AG09319 (cell line): ENCODE results near the gene AVPR2.

ENCODE experiments used
- DNase-seq: peaks from one replicate; pipeline ENCODE4 v3.0.0-alpha.2; 2010; ENCODE audit warnings: low read depth; ENCODE audit errors: extremely low read depth
- TF ChIP-seq, protein P1 (sequence below): IDR thresholded peaks from 2 replicates; pipeline ENCODE4 v1.5.1; 2011; ENCODE audit warnings: low read depth, mild to moderate bottlenecking, inconsistent platforms, low read length, moderate library complexity

AVPR2 gene

DNA sequence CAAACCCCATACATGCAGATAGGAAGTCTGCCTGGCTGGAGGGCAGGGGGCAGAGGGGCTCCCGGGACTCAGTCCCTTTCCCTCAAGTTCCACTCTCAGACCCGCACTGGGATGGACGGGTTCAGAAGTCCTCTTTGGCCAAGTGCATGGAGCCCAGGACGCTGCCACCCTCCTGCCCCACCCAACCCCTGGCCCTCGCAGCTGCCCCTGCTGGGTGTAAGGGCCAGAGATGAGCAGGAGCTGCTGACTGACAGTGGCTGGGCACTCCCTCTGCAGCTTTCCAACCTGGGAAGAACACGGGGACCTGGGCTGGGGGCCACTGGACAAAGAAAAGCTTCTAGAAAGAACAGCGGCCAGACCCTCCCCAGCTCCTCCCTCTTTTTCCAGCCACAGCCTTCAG, 21.9 kb upstream of the AVPR2 start:
- no peak for DNase-seq
- TF ChIP-seq, protein P1, sequence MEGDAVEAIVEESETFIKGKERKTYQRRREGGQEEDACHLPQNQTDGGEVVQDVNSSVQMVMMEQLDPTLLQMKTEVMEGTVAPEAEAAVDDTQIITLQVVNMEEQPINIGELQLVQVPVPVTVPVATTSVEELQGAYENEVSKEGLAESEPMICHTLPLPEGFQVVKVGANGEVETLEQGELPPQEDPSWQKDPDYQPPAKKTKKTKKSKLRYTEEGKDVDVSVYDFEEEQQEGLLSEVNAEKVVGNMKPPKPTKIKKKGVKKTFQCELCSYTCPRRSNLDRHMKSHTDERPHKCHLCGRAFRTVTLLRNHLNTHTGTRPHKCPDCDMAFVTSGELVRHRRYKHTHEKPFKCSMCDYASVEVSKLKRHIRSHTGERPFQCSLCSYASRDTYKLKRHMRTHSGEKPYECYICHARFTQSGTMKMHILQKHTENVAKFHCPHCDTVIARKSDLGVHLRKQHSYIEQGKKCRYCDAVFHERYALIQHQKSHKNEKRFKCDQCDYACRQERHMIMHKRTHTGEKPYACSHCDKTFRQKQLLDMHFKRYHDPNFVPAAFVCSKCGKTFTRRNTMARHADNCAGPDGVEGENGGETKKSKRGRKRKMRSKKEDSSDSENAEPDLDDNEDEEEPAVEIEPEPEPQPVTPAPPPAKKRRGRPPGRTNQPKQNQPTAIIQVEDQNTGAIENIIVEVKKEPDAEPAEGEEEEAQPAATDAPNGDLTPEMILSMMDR, result no peak

DNA sequence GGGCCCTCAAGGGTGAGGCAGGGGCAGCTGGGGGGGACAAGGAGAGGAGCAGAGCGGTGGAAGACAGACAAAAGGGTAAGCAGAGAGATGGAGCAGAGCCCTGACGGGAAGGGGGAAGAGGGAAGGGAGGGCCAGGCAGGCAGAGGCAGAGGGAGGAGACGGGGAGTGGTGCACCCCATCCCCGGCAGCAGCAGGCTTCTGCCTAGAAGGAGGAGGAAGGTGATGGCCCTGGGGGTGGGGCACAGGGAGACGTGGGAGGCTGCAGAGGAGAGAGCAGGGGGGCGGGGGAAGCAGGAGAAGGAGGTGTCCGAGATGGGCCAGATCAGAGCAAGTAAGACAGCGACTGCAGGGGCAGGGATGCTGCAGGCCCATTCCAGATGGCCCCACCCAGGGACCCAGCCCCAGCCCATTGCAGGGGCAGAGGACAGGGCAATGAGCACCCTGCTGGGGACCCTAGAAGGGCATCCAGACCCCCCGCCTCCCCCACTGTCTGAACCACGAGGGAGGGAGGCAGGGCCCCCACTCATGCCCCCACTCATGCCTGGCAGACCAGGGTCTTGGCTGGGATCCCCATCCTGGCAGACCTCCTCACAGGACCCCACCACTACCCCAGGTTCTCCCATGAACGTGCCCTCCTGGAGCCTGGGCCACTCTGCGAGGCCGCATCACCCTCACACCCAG, 21.2 kb upstream of the AVPR2 start:
- DNase-seq, result no peak
- TF ChIP-seq, protein P1, result no peak

DNA sequence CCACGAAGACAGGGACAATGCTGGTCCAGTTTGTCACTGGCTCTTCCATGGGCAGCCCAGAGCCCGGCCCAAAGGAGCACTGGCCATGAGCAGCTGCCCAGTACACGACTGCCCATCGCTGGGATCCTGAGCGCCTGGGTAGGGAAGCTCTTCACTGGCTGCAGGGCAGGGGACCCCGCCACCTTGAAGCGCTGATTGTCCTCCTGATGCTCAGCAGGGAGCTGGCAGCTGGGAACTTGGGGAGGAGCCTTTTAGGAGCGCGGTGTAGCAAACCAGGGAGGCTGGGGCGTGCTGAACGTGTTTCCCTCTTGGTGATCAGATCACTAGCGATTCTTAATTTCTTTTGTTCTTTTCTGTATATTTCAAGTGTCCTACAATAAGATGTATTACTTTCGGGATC, 20.3 kb upstream of the AVPR2 start:
- no peak for DNase-seq
- TF ChIP-seq, protein P1, result no peak

DNA sequence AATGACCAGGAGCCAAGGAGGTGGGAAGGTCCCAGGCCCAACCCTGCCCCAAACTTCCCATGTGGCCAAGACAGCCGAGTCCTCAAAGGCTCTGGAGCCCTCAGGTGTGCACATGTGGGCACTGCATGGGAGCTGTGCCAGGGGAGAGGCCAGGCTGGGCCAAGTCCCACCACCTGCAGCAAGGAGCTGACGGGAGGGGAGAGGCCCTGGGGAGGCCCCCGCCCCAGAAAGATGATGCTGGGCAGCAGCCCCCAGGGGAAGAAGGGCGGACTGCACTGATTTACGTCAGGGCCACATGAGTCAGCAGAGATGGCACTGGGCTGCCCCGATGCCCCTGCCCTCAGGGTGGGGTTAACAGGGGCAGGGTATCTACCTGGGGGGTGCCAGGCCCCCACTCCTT, 19.9 kb upstream of the AVPR2 start:
- no peak for DNase-seq
- TF ChIP-seq, protein P1, result no peak

DNA sequence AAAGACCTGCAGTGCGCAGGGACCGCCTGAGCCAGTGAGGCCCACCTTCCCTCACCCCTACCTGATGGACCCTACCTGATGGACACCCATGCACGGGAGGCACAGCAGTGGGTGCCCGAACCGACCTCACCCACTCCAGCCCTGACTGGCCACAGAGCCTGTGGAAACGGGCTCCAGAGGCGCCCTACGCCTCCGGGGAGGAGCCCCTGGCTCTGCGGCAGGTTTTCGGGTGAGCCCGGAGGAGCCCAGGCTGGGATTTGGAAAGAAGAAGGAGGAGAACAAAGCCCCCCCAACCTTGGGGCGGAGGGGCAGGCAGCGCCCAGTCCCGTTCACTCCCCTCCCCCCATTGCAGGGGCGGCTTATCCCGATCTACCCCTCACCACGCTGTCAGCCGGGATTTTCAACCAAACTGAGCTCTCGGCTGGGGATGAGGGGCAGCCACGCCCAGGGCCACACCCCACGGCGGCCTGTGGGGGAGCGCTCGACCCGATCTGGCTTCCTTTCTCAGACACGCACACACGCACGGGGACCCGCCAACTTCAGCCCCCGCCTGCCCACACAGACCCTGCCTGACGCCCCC, 19.2 kb upstream of the AVPR2 start:
- TF ChIP-seq, protein P1, result no peak
- no peak for DNase-seq

DNA sequence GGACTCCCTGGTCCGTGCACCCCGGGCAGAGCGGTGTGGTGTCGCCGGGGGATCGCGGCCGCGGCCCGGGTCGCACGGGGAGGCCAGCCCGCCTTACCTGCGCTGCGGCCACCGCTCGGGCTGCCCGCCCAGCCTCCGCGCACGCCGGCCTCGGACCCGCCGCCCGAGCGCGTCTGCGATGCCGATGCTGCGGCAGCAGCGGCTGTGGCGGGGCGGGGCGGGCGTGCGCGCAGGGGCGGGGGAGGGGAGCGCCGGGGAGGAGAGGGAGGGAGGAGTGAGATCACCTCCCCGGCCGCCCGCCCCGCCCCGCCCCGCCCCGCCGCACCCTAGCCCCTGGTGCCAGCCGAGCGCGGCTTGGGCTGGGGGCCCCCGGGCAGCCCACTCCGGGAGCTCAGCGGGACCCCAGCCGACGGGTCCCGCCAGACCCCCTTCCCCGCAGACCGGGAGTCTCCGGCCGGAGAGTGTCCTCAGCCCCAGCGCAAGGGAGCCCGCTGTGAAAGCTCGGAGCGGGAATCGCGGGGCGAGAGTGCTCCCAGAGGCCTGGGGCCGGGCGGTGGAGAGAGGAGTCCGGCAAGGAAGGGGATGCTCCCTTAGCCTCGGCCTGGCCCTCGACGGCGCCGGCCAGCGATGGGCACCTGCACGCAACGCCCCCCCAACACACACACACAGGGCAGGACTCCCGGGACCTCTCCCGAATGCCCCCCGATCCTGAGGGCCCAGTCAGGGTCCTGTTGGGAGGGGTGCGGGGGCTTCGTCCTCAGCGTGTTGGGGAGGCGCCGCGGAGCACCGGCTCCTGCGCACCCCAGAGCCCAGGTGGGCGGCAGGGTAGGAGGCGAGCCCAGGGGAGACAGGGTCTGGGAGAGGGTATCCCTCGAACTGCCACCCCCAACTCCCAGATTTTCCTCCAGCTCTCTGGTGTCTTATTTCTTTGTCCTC, 18.2 kb upstream of the AVPR2 start, which contains the start of gene L1CAM:
Gene L1CAM, minus strand, starts transcription at position 206 of the 936 bp plus-strand sequence. CDS start 10,337 bp downstream, outside the sequence.
- TF ChIP-seq, protein P1, result no peak
- no peak for DNase-seq
